Body of pancreas (tissue), 4 donors: ENCODE data around the gene HSPB7. TPM values are rescaled to one million over a fixed set of nuclear protein-coding genes. Genes with fewer than 3 reads are reported as not detected.
"Not testable (repeated sequence)": the region's sequence is repeated elsewhere in the genome, so short reads cannot be mapped to it uniquely, and the experiment has no call there.

ENCODE experiments used
- ATAC-seq: fragments of 150-250 bp; one replicate; pipeline ENCODE4 v1.9.1; 2016
- DNase-seq, 4 donors: peaks; one replicate each; pipeline ENCODE4 v3.0.0-alpha.2; 2019
- H3K27ac ChIP-seq, 4 donors: fragments of 200-600 bp; sonication (generic); 1 replicate in 3 of 4; 2 replicates in 1 of 4; pipeline versions ENCODE4 v1.5.1 to v1.6.1; 2016 to 2019; ENCODE audit warnings: mild to moderate bottlenecking in 1 of 4, mixed read lengths in 1 of 4, moderate library complexity in 1 of 4
- H3K27me3 ChIP-seq, 2 donors: fragments of 200-600 bp; sonication (generic); one replicate each; pipeline ENCODE4 v1.6.0; 2016; ENCODE audit warnings: mild to moderate bottlenecking in 1 of 2
- H3K36me3 ChIP-seq, 2 donors: fragments of 200-600 bp; sonication (generic); replicated peaks in 1 of 2; 2 replicates each; pipeline ENCODE4 v1.5.1; 2016; ENCODE audit warnings: low read depth in 2 of 2; ENCODE audit not compliant: insufficient read depth in 1 of 2
- H3K4me1 ChIP-seq: fragments of 200-600 bp; sonication (generic); one replicate; pipeline ENCODE4 v1.6.0; 2016
- H3K4me3 ChIP-seq, 2 donors: fragments of 200-600 bp; sonication (generic); 1 replicate in 1 of 2; 2 replicates in 1 of 2; pipeline ENCODE4 v1.5.1; 2016 to 2019
- H3K9me3 ChIP-seq, 3 donors: fragments of 200-600 bp; sonication (generic); 1 replicate in 2 of 3; 2 replicates in 1 of 3; pipeline ENCODE4 v1.5.1; 2016
- CTCF ChIP-seq, 7 experiments: fragments of 450-650 bp in 4 of 7; fragments of 200-600 bp in 3 of 7; sonication (generic) in 3 of 7; IDR thresholded peaks; one replicate each; pipeline ENCODE4 v1.5.1; 2016 to 2019; ENCODE audit warnings: antibody characterized with exemption in 7 of 7
- POLR2A ChIP-seq, 3 donors: fragments of 450-650 bp; IDR thresholded peaks; one replicate each; pipeline ENCODE4 v1.6.1; 2016; ENCODE audit warnings: antibody characterized with exemption in 3 of 3, mild to moderate bottlenecking in 2 of 3
- whole genome bisulfite sequencing, 2 donors: methylation state at CpG; one replicate each; pipeline ENCODE4 v1.1.5; 2017; 5-methylcytosine and 5-hydroxymethylcytosine counted together
- intact Hi-C: fragments of 100-400 bp; cut with DNase I; formaldehyde crosslinking; loops from one replicate; pipeline ENCODE4 v1.15.1; 2023
- total RNA-seq, 2 donors: library from RNA; depleted of rRNA; stranded (reverse); fragments of >200 nt; gene quantifications; one replicate each; pipeline ENCODE4 v1.1.0, GENCODE V29; 2016

Gene HSPB7
- total RNA-seq, 2 donors from 2014 or later, result 5.7 to 39.9 TPM

GRCh38 chr1:16043521-16043920 is 25.7 kb upstream of the HSPB7 start, which contains the start of gene CLCNKB:
TSS of gene CLCNKB (plus strand) at chr1:16043782. CDS start at chr1:16044493, 711 bp downstream.
- H3K27ac ChIP-seq, result peak within 1 kb of the TSS in 2 of 4 donors; percentile 43 to 62
- DNase-seq (peak; percentile 67 to 85 (median 82)), ATAC-seq (peak; percentile 86)
- no peak for TF ChIP-seq POLR2A (IDR thresholded peaks at IDR 0.05)
- no peak for TF ChIP-seq CTCF (IDR thresholded peaks at IDR 0.05)
- H3K4me3 ChIP-seq, result no peak within 1 kb of the TSS
- intact Hi-C loops, result no loop called here
- peaks cover 21% of the 10 kb centered on the region for H3K4me1 ChIP-seq
- no peaks in the 10 kb centered on the region for H3K36me3 ChIP-seq
- H3K9me3 ChIP-seq, result no peaks in the 10 kb centered on the region
- WGBS, 2 donors, result 13 to 29% methylated on average over 2 to 6 of the region's 7 CpGs
- H3K27me3 ChIP-seq, result no peaks in the 10 kb centered on the region

- WGBS, 2 donors, result 80 to 89% methylated on average over 6 of the region's 9 CpGs
- H3K4me3 ChIP-seq, H3K27ac ChIP-seq, H3K36me3 ChIP-seq, DNase-seq, H3K9me3 ChIP-seq, intact Hi-C loops, H3K27me3 ChIP-seq: not testable (repeated sequence)
- ATAC-seq, result peak; percentile 37
- H3K4me1 ChIP-seq, result peaks cover 14% of the 10 kb centered on the region
These were observed 24.8 kb upstream of the HSPB7 start for GRCh38 chr1:16042654-16043053.

- Histone ChIP-seq H3K27me3 (no peaks in the 10 kb centered on the region), H3K27ac (no peak overlapping the region), H3K9me3 (no peaks in the 10 kb centered on the region), H3K4me3 (no peak overlapping the region), H3K4me1 (peaks cover 14% of the 10 kb centered on the region), H3K36me3 (no peaks in the 10 kb centered on the region)
- no peak for TF ChIP-seq CTCF (IDR thresholded peaks at IDR 0.05)
- intact Hi-C loops, result no loop called here
- WGBS, 2 donors, result 80% methylated on average over 7 to 8 of the region's 9 CpGs
- ATAC-seq (no peak), DNase-seq (no peak)
These were observed 24.3 kb upstream of the HSPB7 start for GRCh38 chr1:16042096-16042495.

GRCh38 chr1:16041200-16041599 is 23.4 kb upstream of the HSPB7 start:
- Histone ChIP-seq H3K36me3 (no peaks in the 10 kb centered on the region), H3K27ac (no peak overlapping the region), H3K27me3 (no peaks in the 10 kb centered on the region), H3K9me3 (no peaks in the 10 kb centered on the region), H3K4me3 (no peak overlapping the region), H3K4me1 (peaks cover 14% of the 10 kb centered on the region)
- WGBS, 2 donors, result 43% methylated on average over 8 of the region's 8 CpGs; no CpG with 5 or more reads in 1 of the 2 donors
- intact Hi-C loops, result no loop called here
- ATAC-seq (no peak), DNase-seq (no peak)
- TF ChIP-seq POLR2A (IDR thresholded peaks at IDR 0.05), result no peak
- TF ChIP-seq CTCF (IDR thresholded peaks at IDR 0.05), result no peak

GRCh38 chr1:16039871-16040270 is 22.0 kb upstream of the HSPB7 start:
- H3K27ac ChIP-seq, ATAC-seq, H3K9me3 ChIP-seq, DNase-seq, H3K4me3 ChIP-seq, intact Hi-C loops, H3K27me3 ChIP-seq, H3K36me3 ChIP-seq: not testable (repeated sequence)
- WGBS, 2 donors, result 74% methylated on average over 7 of the region's 8 CpGs; no CpG with 5 or more reads in 1 of the 2 donors
- peaks cover 14% of the 10 kb centered on the region for H3K4me1 ChIP-seq

- no peaks in the 10 kb centered on the region for H3K36me3 ChIP-seq
- no peaks in the 10 kb centered on the region for H3K27me3 ChIP-seq
- H3K4me1 ChIP-seq, result peaks cover 5% of the 10 kb centered on the region
- no peak overlapping the region for H3K27ac ChIP-seq
- WGBS, 2 donors, result 60 to 71% methylated on average over 2 to 4 of the region's 4 CpGs
- no peak overlapping the region for H3K4me3 ChIP-seq
- ATAC-seq (no peak), DNase-seq (no peak)
- no peak for TF ChIP-seq POLR2A (IDR thresholded peaks at IDR 0.05)
- TF ChIP-seq CTCF (IDR thresholded peaks at IDR 0.05), result no peak
- H3K9me3 ChIP-seq, result no peaks in the 10 kb centered on the region
- intact Hi-C loops, result no loop called here
These were observed 20.7 kb upstream of the HSPB7 start for GRCh38 chr1:16038620-16038912.

GRCh38 chr1:16036461-16036860 is 18.6 kb upstream of the HSPB7 start:
- ATAC-seq, H3K27me3 ChIP-seq, H3K4me3 ChIP-seq, H3K4me1 ChIP-seq, H3K27ac ChIP-seq, intact Hi-C loops, DNase-seq, H3K36me3 ChIP-seq, H3K9me3 ChIP-seq: not testable (repeated sequence)
- WGBS, 2 donors, result 84% methylated on average over 11 of the region's 11 CpGs; no CpG with 5 or more reads in 1 of the 2 donors

GRCh38 chr1:16033103-16033632 is 15.3 kb upstream of the HSPB7 start:
- H3K36me3 ChIP-seq, H3K9me3 ChIP-seq, intact Hi-C loops, H3K27me3 ChIP-seq, H3K4me3 ChIP-seq, DNase-seq, ATAC-seq, H3K27ac ChIP-seq, H3K4me1 ChIP-seq: not testable (repeated sequence)
- 57 to 60% methylated on average over 6 to 7 of the region's 7 CpGs for WGBS, 2 donors
